Activated CD4-positive, alpha-beta T cell treated with anti-CD3 and anti-CD28 coated beads, Interleukin-2, amount 50 U/mL, for 16 hours (primary cell): ENCODE data around the gene OPALIN.

Source experiments
- DNase-seq: peaks from one replicate; pipeline ENCODE4 v3.0.0-alpha.2; 2020

OPALIN gene

GRCh38 chr10:96371356-96371755 is 12.6 kb upstream of the OPALIN start:
- DNase-seq: no peak

GRCh38 chr10:96370584-96371157 is 11.9 kb upstream of the OPALIN start:
- DNase-seq: peak; percentile 59

- no peak for DNase-seq
These were observed 11.2 kb upstream of the OPALIN start for GRCh38 chr10:96369890-96370583.

- no peak for DNase-seq
These were observed 10.2 kb upstream of the OPALIN start for GRCh38 chr10:96368971-96369370.

- DNase-seq: no peak
These were observed 8.7 kb upstream of the OPALIN start for GRCh38 chr10:96367470-96367869.

- no peak for DNase-seq
These were observed 7.7 kb upstream of the OPALIN start for GRCh38 chr10:96366508-96366907.

GRCh38 chr10:96365571-96365970 is 6.8 kb upstream of the OPALIN start:
- DNase-seq: no peak

- no peak for DNase-seq
These were observed 2.0 kb upstream of the OPALIN start for GRCh38 chr10:96360766-96361165.

- no peak for DNase-seq
These were observed 1.5 kb upstream of the OPALIN start for GRCh38 chr10:96360331-96360730.

- no peak for DNase-seq
These were observed 814 bp upstream of the OPALIN start for GRCh38 chr10:96359616-96360015.

- DNase-seq: no peak
These were observed 1.7 kb downstream of the OPALIN start for GRCh38 chr10:96357038-96357620.

- DNase-seq: no peak
These were observed 6.2 kb downstream of the OPALIN start for GRCh38 chr10:96352582-96352981.

- DNase-seq: no peak
These were observed 6.8 kb downstream of the OPALIN start for GRCh38 chr10:96352027-96352426.

- no peak for DNase-seq
These were observed 12.5 kb downstream of the OPALIN start for GRCh38 chr10:96346295-96346694.

- DNase-seq: no peak
These were observed 13.6 kb downstream of the OPALIN start for GRCh38 chr10:96345222-96345621.

GRCh38 chr10:96344178-96344577 is 14.6 kb downstream of the OPALIN start:
- no peak for DNase-seq

- no peak for DNase-seq
These were observed 16.4 kb downstream of the OPALIN start for GRCh38 chr10:96342402-96342801.

- peak; percentile 51 for DNase-seq
These were observed 17.3 kb downstream of the OPALIN start for GRCh38 chr10:96341219-96342182.

GRCh38 chr10:96339956-96340904 is 18.6 kb downstream of the OPALIN start:
- peak; percentile 68 for DNase-seq

GRCh38 chr10:96339383-96339782 is 19.4 kb downstream of the OPALIN start:
- no peak for DNase-seq

- no peak for DNase-seq
These were observed 20.4 kb downstream of the OPALIN start for GRCh38 chr10:96338279-96338925.

- DNase-seq: no peak
These were observed 21.7 kb downstream of the OPALIN start for GRCh38 chr10:96337106-96337505.
